GM10266 (cell line): ENCODE data around the gene HDHD3.
"Not testable (repeated sequence)": the region's sequence is repeated elsewhere in the genome, so short reads cannot be mapped to it uniquely, and the experiment has no call there.

Experiments
- DNase-seq: peaks from one replicate; pipeline ENCODE4 v3.0.0; 2012; ENCODE audit errors: extremely low spot score
- TF ChIP-seq, protein P1 (sequence below): IDR thresholded peaks from 2 replicates; pipeline ENCODE4 v1.5.1; 2012; ENCODE audit warnings: mild to moderate bottlenecking, low read depth; ENCODE audit not compliant: control insufficient read depth, insufficient read depth; ENCODE audit errors: missing control alignments

The HDHD3 gene

DNA sequence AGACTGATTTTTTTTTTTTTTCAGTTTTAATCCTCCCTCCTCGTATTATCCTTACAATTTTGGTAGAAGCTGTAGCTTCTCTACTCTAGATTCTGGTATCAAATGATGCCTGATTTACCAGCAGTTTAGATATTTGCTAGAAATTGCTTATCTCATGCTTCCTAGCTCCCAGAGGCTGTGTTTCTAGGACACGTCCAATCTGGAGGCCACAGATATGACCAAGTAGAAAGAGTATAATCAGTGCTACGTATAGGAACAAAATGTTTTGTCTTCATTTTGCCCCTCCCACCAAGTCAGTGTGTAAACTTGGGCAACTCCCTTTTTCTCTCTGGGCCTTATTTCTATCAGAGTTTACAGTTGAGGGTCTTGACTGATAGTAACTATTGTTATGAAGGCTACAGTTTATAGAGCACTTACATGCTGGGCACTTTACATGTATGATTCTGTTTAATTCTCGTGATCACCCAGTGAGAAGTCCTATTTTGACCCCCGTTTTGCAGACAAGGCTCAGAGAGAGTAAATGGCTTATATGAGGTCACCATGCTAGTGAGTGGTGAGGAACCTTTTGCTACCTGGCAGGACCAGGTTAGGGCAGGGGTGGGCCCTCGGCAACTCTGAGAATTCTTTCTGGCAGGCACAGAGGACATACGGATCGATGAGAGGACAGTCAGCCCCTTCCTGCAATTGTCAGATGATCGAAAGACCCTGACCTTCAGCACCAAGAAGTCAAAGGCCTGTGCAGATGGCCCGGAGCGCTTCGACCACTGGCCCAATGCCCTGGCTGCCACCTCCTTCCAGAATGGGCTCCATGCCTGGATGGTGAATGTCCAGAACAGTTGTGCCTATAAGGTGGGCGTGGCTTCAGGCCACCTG, 7.6 kb downstream of the HDHD3 start:
- DNase-seq = no peak
- TF ChIP-seq, protein P1, sequence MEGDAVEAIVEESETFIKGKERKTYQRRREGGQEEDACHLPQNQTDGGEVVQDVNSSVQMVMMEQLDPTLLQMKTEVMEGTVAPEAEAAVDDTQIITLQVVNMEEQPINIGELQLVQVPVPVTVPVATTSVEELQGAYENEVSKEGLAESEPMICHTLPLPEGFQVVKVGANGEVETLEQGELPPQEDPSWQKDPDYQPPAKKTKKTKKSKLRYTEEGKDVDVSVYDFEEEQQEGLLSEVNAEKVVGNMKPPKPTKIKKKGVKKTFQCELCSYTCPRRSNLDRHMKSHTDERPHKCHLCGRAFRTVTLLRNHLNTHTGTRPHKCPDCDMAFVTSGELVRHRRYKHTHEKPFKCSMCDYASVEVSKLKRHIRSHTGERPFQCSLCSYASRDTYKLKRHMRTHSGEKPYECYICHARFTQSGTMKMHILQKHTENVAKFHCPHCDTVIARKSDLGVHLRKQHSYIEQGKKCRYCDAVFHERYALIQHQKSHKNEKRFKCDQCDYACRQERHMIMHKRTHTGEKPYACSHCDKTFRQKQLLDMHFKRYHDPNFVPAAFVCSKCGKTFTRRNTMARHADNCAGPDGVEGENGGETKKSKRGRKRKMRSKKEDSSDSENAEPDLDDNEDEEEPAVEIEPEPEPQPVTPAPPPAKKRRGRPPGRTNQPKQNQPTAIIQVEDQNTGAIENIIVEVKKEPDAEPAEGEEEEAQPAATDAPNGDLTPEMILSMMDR = no peak

DNA sequence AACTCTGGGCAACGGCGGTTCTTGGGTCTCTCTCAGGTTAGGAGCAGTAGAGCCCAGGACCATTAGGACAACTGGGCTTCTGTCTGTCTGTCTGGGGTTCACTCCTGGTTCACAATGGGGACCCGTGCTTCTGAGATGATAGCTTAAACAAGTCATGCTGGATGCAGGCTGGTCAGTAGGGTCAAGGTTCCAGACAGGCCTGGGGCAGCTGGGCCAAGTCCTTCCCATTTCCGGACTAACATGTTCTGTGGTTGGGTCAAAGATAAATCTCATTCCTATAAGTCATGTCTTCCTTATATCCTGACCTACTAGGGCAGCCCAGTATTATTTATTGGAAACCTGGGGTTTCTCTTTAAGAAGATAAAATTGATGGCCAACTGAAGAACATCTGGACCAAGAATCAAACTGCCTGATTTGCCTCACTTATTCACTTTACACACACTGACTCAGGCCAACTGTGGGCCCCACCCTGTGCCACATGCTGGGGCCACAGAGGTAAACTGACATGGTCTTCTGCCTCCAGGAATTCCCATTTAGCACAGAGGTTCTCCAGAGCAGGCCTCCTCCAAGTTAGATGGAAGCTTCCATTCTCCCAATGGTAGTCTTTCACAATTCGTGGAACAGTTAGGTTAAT, 8.3 kb downstream of the HDHD3 start:
- no peak for DNase-seq
- TF ChIP-seq, protein P1 = no peak

DNA sequence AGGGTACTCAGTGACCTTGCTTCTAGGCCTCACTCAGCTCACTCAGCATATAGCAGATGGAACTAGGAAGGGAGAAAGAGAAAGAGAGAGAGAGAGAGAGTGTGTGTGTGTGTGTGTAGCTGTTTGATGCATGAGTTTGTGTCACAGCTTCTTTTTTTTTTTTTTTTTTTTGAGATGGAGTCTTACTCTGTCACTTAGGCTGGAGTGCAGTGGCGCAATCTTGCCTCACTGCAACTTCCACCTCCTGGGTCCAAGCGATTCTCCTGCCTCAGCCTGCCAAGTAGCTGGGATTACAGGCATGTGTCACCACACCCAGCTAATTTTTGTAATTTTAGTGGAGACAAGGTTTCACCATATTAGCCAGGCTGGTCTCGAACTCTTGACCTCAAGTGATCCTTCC, 11.1 kb downstream of the HDHD3 start:
- not testable (repeated sequence) for DNase-seq

DNA sequence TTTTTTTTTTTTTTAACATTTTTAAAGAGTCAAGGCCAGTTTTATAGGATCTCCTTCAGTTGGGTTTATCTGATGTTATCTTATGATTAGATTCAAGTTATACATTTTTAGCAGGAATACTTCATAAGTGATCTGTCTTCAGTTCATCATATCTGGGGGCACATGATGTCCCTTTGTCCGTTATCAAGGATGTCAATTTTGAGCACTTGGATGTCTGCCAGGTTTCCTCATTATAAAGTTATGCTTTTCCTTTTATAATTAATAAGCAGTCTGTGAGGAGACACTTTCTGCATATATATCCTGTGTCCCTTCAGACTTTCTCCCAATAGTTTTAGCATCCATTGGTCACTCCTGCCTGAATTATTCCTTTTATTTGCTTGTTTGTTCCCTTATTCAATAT, 11.8 kb downstream of the HDHD3 start:
- TF ChIP-seq, protein P1 = no peak
- DNase-seq = no peak

DNA sequence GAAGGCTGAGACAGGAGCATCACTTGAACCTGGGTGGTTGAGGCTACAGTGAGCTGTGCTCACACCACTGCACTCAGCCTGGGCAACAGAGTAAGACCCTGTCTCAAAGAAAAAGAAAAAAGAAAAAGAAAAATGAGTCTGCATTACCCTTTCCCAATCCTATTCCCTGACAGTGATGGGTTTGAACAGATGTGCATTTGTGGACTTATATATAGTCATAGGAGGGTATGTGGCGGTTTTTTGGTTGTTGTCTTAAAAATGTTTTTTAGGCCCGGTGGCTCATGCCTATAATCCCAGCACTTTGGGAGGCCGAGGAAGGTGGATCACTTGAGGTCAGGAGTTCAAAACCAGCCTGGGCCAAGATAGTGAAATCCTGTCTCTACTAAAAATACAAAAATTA, 13.4 kb downstream of the HDHD3 start:
- DNase-seq = no peak
- TF ChIP-seq, protein P1 = no peak

DNA sequence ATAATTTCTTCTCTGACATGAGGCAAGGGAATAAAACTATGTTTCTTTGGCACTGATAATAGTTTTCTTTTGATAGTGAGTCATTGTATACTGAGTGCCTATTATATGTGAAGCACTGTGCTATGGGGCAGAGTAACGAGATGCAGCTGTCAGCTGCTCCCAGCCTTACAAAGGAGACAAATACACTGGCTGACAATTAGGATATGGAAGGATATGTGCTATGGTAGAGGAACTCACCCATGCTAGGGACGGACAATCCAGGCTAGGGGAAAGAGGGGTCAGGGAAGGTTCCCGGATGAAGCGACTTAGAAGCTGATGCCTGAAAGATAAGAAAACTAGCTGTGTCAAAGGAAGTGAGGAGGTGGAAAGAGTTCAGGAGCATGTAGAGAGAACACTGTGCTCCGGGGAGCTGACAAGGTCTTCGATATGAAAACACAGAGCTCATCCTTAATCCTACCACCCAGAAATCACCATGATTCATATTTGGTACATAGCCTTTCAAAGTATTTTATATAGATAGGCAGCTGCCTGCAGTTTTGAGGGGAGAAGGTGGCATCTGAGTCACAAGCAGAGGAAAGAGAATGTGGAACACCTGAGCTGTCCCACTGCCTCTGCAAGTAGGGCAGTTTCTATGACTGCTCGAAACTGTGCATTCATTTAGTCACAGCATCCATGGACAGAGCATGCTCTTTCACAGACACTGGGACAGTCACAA, 15.3 kb downstream of the HDHD3 start:
- no peak for DNase-seq
- TF ChIP-seq, protein P1 = no peak

DNA sequence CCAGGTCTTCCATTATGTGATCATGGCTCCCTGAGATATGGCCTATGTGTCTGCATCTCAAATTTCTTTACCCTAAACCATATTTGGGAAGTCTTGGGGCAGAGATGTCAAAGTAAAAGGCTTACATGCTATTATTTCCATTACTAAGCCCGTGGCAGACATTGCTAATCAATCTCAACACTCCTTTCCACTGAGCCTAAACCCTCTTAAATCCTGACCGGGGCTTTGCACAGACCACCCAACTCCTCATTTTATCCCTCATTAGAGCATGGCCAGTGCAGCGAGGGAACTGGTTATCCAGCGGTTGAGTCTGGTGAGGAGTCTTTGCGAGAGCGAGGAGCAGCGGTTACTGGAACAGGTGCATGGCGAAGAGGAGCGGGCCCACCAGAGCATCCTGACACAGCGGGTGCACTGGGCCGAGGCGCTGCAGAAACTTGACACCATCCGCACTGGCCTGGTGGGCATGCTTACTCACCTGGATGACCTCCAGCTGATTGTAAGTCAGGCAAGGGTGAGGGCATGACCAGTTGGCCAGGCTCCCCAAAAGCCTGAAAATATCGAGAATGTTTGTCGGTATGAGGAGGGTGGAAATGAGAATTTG, 16.4 kb downstream of the HDHD3 start:
- no peak for DNase-seq

More for the DNA sequence above, 16.4 kb downstream of the HDHD3 start:
- TF ChIP-seq, protein P1 = no peak
